H9 (cell line): Measurements from ENCODE around the gene ENPP1. TPM values are rescaled to one million over a fixed set of nuclear protein-coding genes. Genes with fewer than 3 reads are reported as not detected.

Experiments used
- DNase-seq: peaks from one replicate; pipeline ENCODE4 v3.0.0-alpha.2; 2017
- H2AFZ ChIP-seq: one replicate; pipeline ENCODE4 v1.6.1; 2013; ENCODE audit warnings: mild to moderate bottlenecking, low read length, control low read depth, moderate library complexity
- H2AK5ac ChIP-seq: 2 replicates; pipeline ENCODE4 v1.6.1; 2013; ENCODE audit warnings: low read length, control low read depth, mixed read lengths; ENCODE audit not compliant: insufficient read length
- H2BK120ac ChIP-seq: one replicate; pipeline ENCODE4 v1.6.1; 2013; ENCODE audit warnings: low read depth, mild to moderate bottlenecking, low read length, control low read depth, inconsistent platforms; ENCODE audit not compliant: poor library complexity, severe bottlenecking
- H2BK12ac ChIP-seq: 2 replicates; pipeline ENCODE4 v1.6.1; 2013; ENCODE audit warnings: low read length, control low read depth, mixed read lengths, low read depth; ENCODE audit not compliant: insufficient read length
- H2BK15ac ChIP-seq: 2 replicates; pipeline ENCODE4 v1.6.1; 2013; ENCODE audit warnings: low read depth, low read length, control low read depth
- H2BK20ac ChIP-seq: one replicate; pipeline ENCODE4 v1.6.1; 2013; ENCODE audit warnings: low read depth, mild to moderate bottlenecking, low read length, control low read depth, inconsistent platforms; ENCODE audit not compliant: poor library complexity, severe bottlenecking
- H2BK5ac ChIP-seq: 2 replicates; pipeline ENCODE4 v1.6.1; 2013; ENCODE audit warnings: low read length, control low read depth, mixed read lengths; ENCODE audit not compliant: insufficient read length
- H3K14ac ChIP-seq: 2 replicates; pipeline ENCODE4 v1.6.1; 2013; ENCODE audit warnings: low read length, control low read depth; ENCODE audit not compliant: insufficient read depth
- H3K18ac ChIP-seq: 2 replicates; pipeline ENCODE4 v1.6.1; 2013; ENCODE audit warnings: low read depth, mild to moderate bottlenecking, mixed read lengths, low read length, control low read depth; ENCODE audit not compliant: insufficient read length
- H3K23ac ChIP-seq: 2 replicates; pipeline ENCODE4 v1.6.1; 2013; ENCODE audit warnings: low read length, control low read depth, mixed read lengths, low read depth; ENCODE audit not compliant: insufficient read length
- H3K23me2 ChIP-seq: 2 replicates; pipeline ENCODE4 v1.6.1; 2013; ENCODE audit warnings: low read depth, mild to moderate bottlenecking, mixed read lengths, low read length, control low read depth; ENCODE audit not compliant: insufficient read length, poor library complexity, severe bottlenecking
- H3K27ac ChIP-seq: 2 replicates; pipeline ENCODE4 v1.5.1; 2013; ENCODE audit warnings: low read length, control low read depth, mixed read lengths, low read depth; ENCODE audit not compliant: insufficient read length
- H3K27me3 ChIP-seq: 2 replicates; pipeline ENCODE4 v1.6.1; 2013; ENCODE audit warnings: low read length, control low read depth, inconsistent platforms; ENCODE audit not compliant: insufficient read depth
- H3K4ac ChIP-seq: 2 replicates; pipeline ENCODE4 v1.6.1; 2013; ENCODE audit warnings: low read depth, mild to moderate bottlenecking, control low read depth, inconsistent platforms, low read length, moderate library complexity
- H3K4me1 ChIP-seq: 2 replicates; pipeline ENCODE4 v1.6.1; 2013; ENCODE audit warnings: low read length, control low read depth, inconsistent platforms; ENCODE audit not compliant: insufficient read depth
- H3K4me2 ChIP-seq: 2 replicates; pipeline ENCODE4 v1.6.1; 2013; ENCODE audit warnings: low read length, control low read depth, mixed read lengths; ENCODE audit not compliant: insufficient read length, insufficient read depth
- H3K56ac ChIP-seq: 2 replicates; pipeline ENCODE4 v1.6.1; 2013; ENCODE audit warnings: low read depth, mild to moderate bottlenecking, mixed read lengths, low read length, control low read depth; ENCODE audit not compliant: insufficient read length
- H3K79me1 ChIP-seq: 2 replicates; pipeline ENCODE4 v1.6.1; 2013; ENCODE audit warnings: low read depth, mild to moderate bottlenecking, moderate library complexity, low read length, control low read depth, inconsistent platforms; ENCODE audit not compliant: insufficient read depth, poor library complexity, severe bottlenecking
- H3K79me2 ChIP-seq: 2 replicates; pipeline ENCODE4 v1.6.1; 2013; ENCODE audit warnings: low read length, control low read depth, inconsistent platforms; ENCODE audit not compliant: insufficient read depth
- H3K9ac ChIP-seq: 2 replicates; pipeline ENCODE4 v1.6.1; 2013; ENCODE audit warnings: low read length, control low read depth, mixed read lengths; ENCODE audit not compliant: insufficient read length; ENCODE audit errors: extremely low read depth
- H3K9me3 ChIP-seq: one replicate; pipeline ENCODE4 v1.6.1; 2013; ENCODE audit warnings: low read depth, low read length, inconsistent platforms; ENCODE audit not compliant: control insufficient read depth
- H3T11ph ChIP-seq: one replicate; pipeline ENCODE4 v1.6.1; 2013; ENCODE audit warnings: mild to moderate bottlenecking, low read length, control low read depth, inconsistent platforms
- H4K20me1 ChIP-seq: one replicate; pipeline ENCODE4 v1.6.1; 2013; ENCODE audit not compliant: control insufficient read depth, insufficient read length, insufficient read depth
- H4K5ac ChIP-seq: 2 replicates; pipeline ENCODE4 v1.6.1; 2013; ENCODE audit warnings: low read depth, mild to moderate bottlenecking, mixed read lengths, low read length, control low read depth; ENCODE audit not compliant: insufficient read length
- H4K8ac ChIP-seq: replicated peaks from 2 replicates; pipeline ENCODE4 v1.6.1; 2013; ENCODE audit warnings: low read length, control low read depth, mixed read lengths, low read depth; ENCODE audit not compliant: insufficient read length
- H4K91ac ChIP-seq: 2 replicates; pipeline ENCODE4 v1.6.1; 2013; ENCODE audit warnings: low read depth, mild to moderate bottlenecking, moderate library complexity, mixed read lengths, low read length, control low read depth; ENCODE audit not compliant: insufficient read length
- H3K27ac Mint-ChIP-seq, 3 experiments: 2 replicates in 2 of 3; 3 replicates in 1 of 3; pipeline ENCODE4 v1.8.0; 2020 to 2021; ENCODE audit warnings: mixed read lengths in 3 of 3, mild to moderate bottlenecking in 1 of 3, moderate library complexity in 1 of 3
- H3K27me3 Mint-ChIP-seq: 2 replicates; pipeline ENCODE4 v1.8.0; 2021; ENCODE audit warnings: low read depth, mild to moderate bottlenecking, moderate library complexity, mixed read lengths
- H3K36me3 Mint-ChIP-seq, 3 experiments: 2 replicates in 2 of 3; 3 replicates in 1 of 3; pipeline ENCODE4 v1.8.0; 2020 to 2021; ENCODE audit warnings: low read depth in 3 of 3, mixed read lengths in 3 of 3; ENCODE audit not compliant: insufficient read depth in 1 of 3
- H3K4me1 Mint-ChIP-seq, 2 experiments: 2 replicates each; pipeline ENCODE4 v1.8.0; 2020; ENCODE audit warnings: mixed read lengths in 2 of 2
- H3K4me3 Mint-ChIP-seq, 2 experiments: 2 replicates in 1 of 2; 3 replicates in 1 of 2; pipeline ENCODE4 v1.8.0; 2020 to 2021; ENCODE audit warnings: mild to moderate bottlenecking in 2 of 2, mixed read lengths in 2 of 2, moderate library complexity in 1 of 2
- H3K9me3 Mint-ChIP-seq, 2 experiments: 2 replicates in 1 of 2; 3 replicates in 1 of 2; pipeline ENCODE4 v1.8.0; 2020; ENCODE audit warnings: mild to moderate bottlenecking in 2 of 2, mixed read lengths in 2 of 2, moderate library complexity in 1 of 2
- WGBS: extraction: QIAGEN DNeasy Blood & Tissue Kit; methylation state at CpG from one replicate; pipeline ENCODE4 v1.1.7; 2013; ENCODE audit warnings: missing lambda C conversion rate, low lambda C conversion rate, mixed read lengths; ENCODE audit not compliant: insufficient read length; ENCODE audit errors: extremely low coverage; 5-methylcytosine and 5-hydroxymethylcytosine counted together
- total RNA-seq: library from RNA; stranded (reverse); gene quantifications from 2 replicates; pipeline ENCODE4 v1.2.1, GENCODE V29; 2021
- TF ChIP-seq, protein P1 (sequence below): fragments of 200-600 bp; sonication (generic); conservative IDR thresholded peaks from 3 replicates; pipeline ENCODE4 v1.8.0; 2021; ENCODE audit warnings: antibody characterized with exemption, mild to moderate bottlenecking

The ENPP1 gene
- total RNA-seq, 1 experiment from 2014 or later, result 22.5 TPM

- H3K9ac ChIP-seq, result no peak overlapping the region
- peaks cover 21 to 29% of the 10 kb centered on the region in 2 experiments for H3K4me1 Mint-ChIP-seq
- no peak overlapping the region for H3K14ac ChIP-seq
- no peaks in the 10 kb centered on the region for H3K79me1 ChIP-seq
- no peaks in the 10 kb centered on the region for H3K36me3 Mint-ChIP-seq
- no CpG with 5 or more reads among the region's 5 CpGs for WGBS
- no peak overlapping the region for H2BK12ac ChIP-seq
- no peak overlapping the region for H3K4me3 Mint-ChIP-seq
- no peaks in the 10 kb centered on the region for H3K9me3 Mint-ChIP-seq
- H2BK15ac ChIP-seq, result no peak overlapping the region
- no peaks in the 10 kb centered on the region for H3K4me1 ChIP-seq
- TF ChIP-seq, protein P1, sequence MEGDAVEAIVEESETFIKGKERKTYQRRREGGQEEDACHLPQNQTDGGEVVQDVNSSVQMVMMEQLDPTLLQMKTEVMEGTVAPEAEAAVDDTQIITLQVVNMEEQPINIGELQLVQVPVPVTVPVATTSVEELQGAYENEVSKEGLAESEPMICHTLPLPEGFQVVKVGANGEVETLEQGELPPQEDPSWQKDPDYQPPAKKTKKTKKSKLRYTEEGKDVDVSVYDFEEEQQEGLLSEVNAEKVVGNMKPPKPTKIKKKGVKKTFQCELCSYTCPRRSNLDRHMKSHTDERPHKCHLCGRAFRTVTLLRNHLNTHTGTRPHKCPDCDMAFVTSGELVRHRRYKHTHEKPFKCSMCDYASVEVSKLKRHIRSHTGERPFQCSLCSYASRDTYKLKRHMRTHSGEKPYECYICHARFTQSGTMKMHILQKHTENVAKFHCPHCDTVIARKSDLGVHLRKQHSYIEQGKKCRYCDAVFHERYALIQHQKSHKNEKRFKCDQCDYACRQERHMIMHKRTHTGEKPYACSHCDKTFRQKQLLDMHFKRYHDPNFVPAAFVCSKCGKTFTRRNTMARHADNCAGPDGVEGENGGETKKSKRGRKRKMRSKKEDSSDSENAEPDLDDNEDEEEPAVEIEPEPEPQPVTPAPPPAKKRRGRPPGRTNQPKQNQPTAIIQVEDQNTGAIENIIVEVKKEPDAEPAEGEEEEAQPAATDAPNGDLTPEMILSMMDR, result no peak
- no peak overlapping the region for H2BK5ac ChIP-seq
- H3K27ac Mint-ChIP-seq, result no peak overlapping the region
- H3K79me2 ChIP-seq, result no peaks in the 10 kb centered on the region
- no peak overlapping the region for H2BK20ac ChIP-seq
- H3K23ac ChIP-seq, result no peak overlapping the region
- DNase-seq, result no peak
- H2AK5ac ChIP-seq, result no peak overlapping the region
- no peak overlapping the region for H3K4ac ChIP-seq
- no peaks in the 10 kb centered on the region for H3K23me2 ChIP-seq
- H3K56ac ChIP-seq, result no peak overlapping the region
- H3T11ph ChIP-seq, result no peak overlapping the region
- H2BK120ac ChIP-seq, result no peak overlapping the region
- H3K27ac ChIP-seq, result no peak overlapping the region
- H4K8ac ChIP-seq, result no peak overlapping the region
- no peak overlapping the region for H4K5ac ChIP-seq
- H3K27me3 ChIP-seq, result no peaks in the 10 kb centered on the region
- H3K4me2 ChIP-seq, result no peak overlapping the region
- no peaks in the 10 kb centered on the region for H4K20me1 ChIP-seq
- no peak overlapping the region for H2AFZ ChIP-seq
- no peak overlapping the region for H4K91ac ChIP-seq
- H3K9me3 ChIP-seq, result no peaks in the 10 kb centered on the region
- peaks cover 1% of the 10 kb centered on the region; the same call in 1 of the 2 replicates for H3K27me3 Mint-ChIP-seq
- no peak overlapping the region for H3K18ac ChIP-seq
These were observed 16.3 kb upstream of the ENPP1 start for GRCh38 chr6:131791476-131791875.
